GM18507 (cell line): ENCODE measurements around the gene VMP1.

Experiments used
- DNase-seq: peaks from one replicate; pipeline ENCODE4 v3.0.0; 2011; ENCODE audit warnings: low read depth; ENCODE audit not compliant: insufficient read length; ENCODE audit errors: extremely low spot score
- FAIRE-seq: peaks from 2 replicates; lab custom pipeline; 2011; peaks lifted over from hg19 to GRCh38; lab: Jason Lieb, UNC

The VMP1 gene

GRCh38 chr17:59699786-59700185 lies 7.7 kb upstream of the VMP1 start:
- no peak for FAIRE-seq

GRCh38 chr17:59702304-59702703 lies 5.2 kb upstream of the VMP1 start:
- FAIRE-seq, result no peak
- no peak for DNase-seq

More at GRCh38 chr17:59699786-59700185, 7.7 kb upstream of the VMP1 start:
- DNase-seq, result no peak

GRCh38 chr17:59707971-59708430 lies 547 bp downstream of the VMP1 start:
- DNase-seq (no peak), FAIRE-seq (no peak)

GRCh38 chr17:59711936-59712335 lies 4.5 kb downstream of the VMP1 start:
- DNase-seq (no peak), FAIRE-seq (no peak)

- FAIRE-seq, result no peak
- DNase-seq, result no peak
Measured at GRCh38 chr17:59712862-59713261, 5.4 kb downstream of the VMP1 start.

- no peak for FAIRE-seq
Measured at GRCh38 chr17:59714255-59714654, 6.8 kb downstream of the VMP1 start.

GRCh38 chr17:59716427-59716826 lies 9.0 kb downstream of the VMP1 start:
- FAIRE-seq, result no peak
- no peak for DNase-seq

More at GRCh38 chr17:59714255-59714654, 6.8 kb downstream of the VMP1 start:
- DNase-seq, result no peak

GRCh38 chr17:59719526-59719925 lies 12.1 kb downstream of the VMP1 start:
- FAIRE-seq, result no peak
- DNase-seq, result no peak

GRCh38 chr17:59722623-59723022 lies 15.2 kb downstream of the VMP1 start:
- DNase-seq (no peak), FAIRE-seq (no peak)

GRCh38 chr17:59723041-59723440 lies 15.6 kb downstream of the VMP1 start:
- DNase-seq (no peak), FAIRE-seq (no peak)

- no peak for FAIRE-seq
- no peak for DNase-seq
Measured at GRCh38 chr17:59723607-59724006, 16.2 kb downstream of the VMP1 start.

- FAIRE-seq (no peak), DNase-seq (no peak)
Measured at GRCh38 chr17:59725691-59726090, 18.2 kb downstream of the VMP1 start.

GRCh38 chr17:59727817-59728533 lies 20.5 kb downstream of the VMP1 start:
- DNase-seq (no peak), FAIRE-seq (no peak)

- FAIRE-seq (no peak), DNase-seq (no peak)
Measured at GRCh38 chr17:59730268-59730834, 22.9 kb downstream of the VMP1 start.

GRCh38 chr17:59733697-59734096 lies 26.2 kb downstream of the VMP1 start:
- DNase-seq (no peak), FAIRE-seq (no peak)

- no peak for FAIRE-seq
- no peak for DNase-seq
Measured at GRCh38 chr17:59734226-59734625, 26.8 kb downstream of the VMP1 start.

GRCh38 chr17:59737324-59737723 lies 29.9 kb downstream of the VMP1 start:
- DNase-seq, result no peak
- no peak for FAIRE-seq

GRCh38 chr17:59743842-59744241 lies 36.4 kb downstream of the VMP1 start:
- no peak for FAIRE-seq
- DNase-seq, result no peak

- DNase-seq (no peak), FAIRE-seq (no peak)
Measured at GRCh38 chr17:59745040-59745439, 37.6 kb downstream of the VMP1 start.

GRCh38 chr17:59746849-59747445 lies 39.5 kb downstream of the VMP1 start:
- FAIRE-seq, result no peak
- DNase-seq, result no peak

GRCh38 chr17:59748591-59748990 lies 41.1 kb downstream of the VMP1 start:
- DNase-seq, result no peak
- no peak for FAIRE-seq
